MG63 (cell line): ENCODE data around the gene EFCAB8. TPM values are rescaled to one million over a fixed set of nuclear protein-coding genes. Genes with fewer than 3 reads are reported as not detected.
A peak's percentile ranks its signal among the peaks of the same experiment; 100 is the strongest.
"Not testable (repeated sequence)": the region's sequence is repeated elsewhere in the genome, so short reads cannot be mapped to it uniquely, and the experiment has no call there.

ENCODE experiments used
- DNase-seq: peaks from one replicate; pipeline ENCODE4 v3.0.0-alpha.2; 2020
- H3K27me3 ChIP-seq: fragments of 250-450 bp; sonication (Bioruptor Pico); 2 replicates; pipeline ENCODE4 v1.5.1; 2020; ENCODE audit warnings: mild to moderate bottlenecking, moderate library complexity
- H3K36me3 ChIP-seq: fragments of 250-450 bp; sonication (Bioruptor Pico); 2 replicates; pipeline ENCODE4 v1.5.1; 2020; ENCODE audit warnings: mild to moderate bottlenecking, moderate library complexity
- H3K4me3 ChIP-seq: fragments of 250-450 bp; sonication (Bioruptor Pico); 2 replicates; pipeline ENCODE4 v1.5.1; 2020; ENCODE audit warnings: mild to moderate bottlenecking, moderate library complexity
- H3K9me3 ChIP-seq: fragments of 250-450 bp; sonication (Bioruptor Pico); 2 replicates; pipeline ENCODE4 v1.5.1; 2020; ENCODE audit warnings: mild to moderate bottlenecking, moderate library complexity
- total RNA-seq: library from RNA; depleted of rRNA; stranded (reverse); fragments of >200 nt; shearing (Covaris generic); gene quantifications from 2 replicates; pipeline ENCODE4 v1.2.3, GENCODE V29; 2014; ENCODE audit warnings: low replicate concordance

Gene EFCAB8
- total RNA-seq, 1 experiment from 2014 or later, result not detected

DNA sequence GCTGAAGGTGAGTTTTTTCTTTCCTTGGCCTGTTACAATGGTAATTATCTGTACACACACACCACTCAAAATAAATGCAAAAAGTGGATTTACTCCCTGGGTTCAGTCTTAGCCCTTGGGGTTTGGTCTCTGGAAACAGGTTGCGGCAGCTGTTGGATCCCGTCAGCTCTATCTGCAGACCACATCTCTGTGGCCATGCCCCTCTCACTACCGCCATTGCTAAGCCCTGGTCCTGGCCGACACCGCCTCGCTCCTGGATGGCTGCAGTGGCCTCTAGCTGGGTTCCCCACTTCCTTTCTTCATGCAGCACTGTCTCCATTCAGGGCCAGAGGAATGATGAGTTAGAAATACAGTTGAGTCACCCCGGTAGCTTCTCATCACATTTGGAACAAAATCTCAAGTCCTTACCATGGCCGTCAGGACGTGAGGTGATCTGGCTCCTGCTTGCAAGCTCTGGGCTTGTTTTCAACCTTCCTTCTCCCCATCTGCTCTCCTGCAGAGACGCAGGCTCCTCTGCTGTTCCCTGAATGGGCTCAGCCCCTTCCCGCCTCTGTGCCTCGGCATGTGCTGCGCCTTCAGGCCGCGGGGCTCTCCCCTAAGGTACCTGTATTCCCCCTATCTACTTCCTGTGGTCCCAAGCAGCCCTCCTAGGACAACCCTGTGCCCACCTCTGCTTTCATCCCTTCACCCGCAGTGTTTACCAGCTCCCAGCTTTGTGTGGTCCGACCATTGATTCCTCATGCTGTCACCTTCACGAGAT is 38.0 kb downstream of the EFCAB8 start:
- H3K9me3 ChIP-seq, result no peaks in the 10 kb centered on the region
- no peaks in the 10 kb centered on the region for H3K27me3 ChIP-seq
- no peaks in the 10 kb centered on the region for H3K36me3 ChIP-seq
- no peak for DNase-seq
- H3K4me3 ChIP-seq, result no peak overlapping the region

GRCh38 chr20:32898729-32899128 is 40.0 kb downstream of the EFCAB8 start:
- no peak overlapping the region for H3K4me3 ChIP-seq
- no peaks in the 10 kb centered on the region for H3K9me3 ChIP-seq
- no peak for DNase-seq
- no peaks in the 10 kb centered on the region for H3K36me3 ChIP-seq
- H3K27me3 ChIP-seq, result no peaks in the 10 kb centered on the region

DNA sequence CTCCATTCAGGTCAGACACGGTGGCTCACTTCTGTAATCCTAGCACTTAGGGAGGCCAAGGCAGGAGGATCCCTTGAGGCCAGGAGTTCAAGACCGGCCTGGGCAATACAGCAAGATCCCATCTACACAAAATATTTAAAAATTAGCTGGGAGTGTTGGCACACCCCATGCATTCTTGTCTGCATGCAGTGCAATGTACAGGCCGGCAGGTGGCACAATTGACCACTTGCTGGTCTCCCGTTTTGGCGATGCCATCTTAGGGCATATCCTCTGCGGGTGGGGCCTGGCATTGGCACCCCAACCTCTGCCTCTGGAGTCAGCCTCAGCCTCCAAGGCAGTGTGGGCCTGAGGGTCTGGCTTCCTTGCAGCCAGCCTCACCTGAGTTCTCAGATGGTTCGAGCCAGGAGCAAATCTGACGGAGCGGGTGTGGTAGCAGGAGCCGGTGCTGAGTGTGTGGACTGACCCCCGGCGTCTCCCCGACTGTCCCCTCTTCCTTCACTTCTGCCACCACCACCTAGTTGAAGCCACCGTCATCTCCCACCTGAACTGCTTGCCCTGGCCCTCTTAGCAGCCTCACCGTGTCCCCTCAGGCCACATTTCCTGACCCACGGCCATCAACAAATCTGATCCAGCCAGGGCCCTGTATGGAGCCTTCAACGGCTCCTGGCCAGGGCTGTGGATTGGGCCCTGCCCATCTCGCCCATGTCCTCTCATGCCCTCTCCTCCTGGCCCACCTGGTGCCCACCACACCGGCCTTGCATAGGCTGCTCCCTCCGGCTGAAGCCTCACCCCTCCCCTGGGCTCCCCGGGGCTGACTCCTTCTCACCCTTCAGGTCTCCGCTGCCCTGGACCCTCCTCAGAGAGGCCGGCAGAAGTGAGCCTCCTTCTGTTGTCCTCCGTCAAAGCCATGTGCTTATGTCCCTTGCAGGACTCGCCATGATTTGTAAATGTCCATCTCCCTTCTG is 44.0 kb downstream of the EFCAB8 start:
- Histone ChIP-seq H3K36me3 (no peaks in the 10 kb centered on the region), H3K4me3 (no peak overlapping the region), H3K27me3 (no peaks in the 10 kb centered on the region), H3K9me3 (no peaks in the 10 kb centered on the region)
- peak; percentile 46 for DNase-seq

DNA sequence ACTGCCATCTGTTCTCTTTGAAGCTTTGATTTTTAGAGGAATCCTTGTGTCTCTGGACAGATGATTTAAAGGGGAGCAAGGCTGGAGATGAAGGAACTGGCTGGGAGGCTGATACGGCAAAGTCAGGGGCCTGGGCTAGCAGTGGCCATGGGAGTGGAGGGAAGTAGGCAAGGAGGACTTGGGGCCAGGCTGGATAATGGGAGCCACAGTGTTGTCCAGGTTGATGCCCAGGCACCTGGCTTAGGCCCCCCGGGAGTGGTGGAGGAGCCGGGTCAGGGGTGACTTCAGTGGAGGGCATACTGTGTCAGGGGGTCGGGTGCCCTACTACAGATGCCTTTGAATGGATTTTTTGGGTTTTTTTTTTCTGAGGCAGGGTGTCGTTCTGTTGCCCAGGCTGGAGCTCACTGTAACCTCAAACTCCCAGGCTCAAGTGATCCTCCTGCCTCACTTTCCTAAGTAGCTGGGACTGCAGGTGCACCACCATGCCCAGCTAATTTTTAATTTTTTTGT is 45.0 kb downstream of the EFCAB8 start:
- Histone ChIP-seq H3K4me3 (no peak overlapping the region), H3K27me3 (no peaks in the 10 kb centered on the region), H3K9me3 (no peaks in the 10 kb centered on the region), H3K36me3 (no peaks in the 10 kb centered on the region)
- DNase-seq, result no peak

GRCh38 chr20:32904678-32905077 is 46.0 kb downstream of the EFCAB8 start:
- not testable (repeated sequence) for H3K27me3 ChIP-seq, H3K9me3 ChIP-seq, H3K36me3 ChIP-seq, DNase-seq, H3K4me3 ChIP-seq

GRCh38 chr20:32906200-32906599 is 47.5 kb downstream of the EFCAB8 start:
- DNase-seq, result no peak
- H3K4me3 ChIP-seq, result no peak overlapping the region
- H3K36me3 ChIP-seq, result no peaks in the 10 kb centered on the region
- H3K9me3 ChIP-seq, result no peaks in the 10 kb centered on the region
- no peaks in the 10 kb centered on the region for H3K27me3 ChIP-seq

DNA sequence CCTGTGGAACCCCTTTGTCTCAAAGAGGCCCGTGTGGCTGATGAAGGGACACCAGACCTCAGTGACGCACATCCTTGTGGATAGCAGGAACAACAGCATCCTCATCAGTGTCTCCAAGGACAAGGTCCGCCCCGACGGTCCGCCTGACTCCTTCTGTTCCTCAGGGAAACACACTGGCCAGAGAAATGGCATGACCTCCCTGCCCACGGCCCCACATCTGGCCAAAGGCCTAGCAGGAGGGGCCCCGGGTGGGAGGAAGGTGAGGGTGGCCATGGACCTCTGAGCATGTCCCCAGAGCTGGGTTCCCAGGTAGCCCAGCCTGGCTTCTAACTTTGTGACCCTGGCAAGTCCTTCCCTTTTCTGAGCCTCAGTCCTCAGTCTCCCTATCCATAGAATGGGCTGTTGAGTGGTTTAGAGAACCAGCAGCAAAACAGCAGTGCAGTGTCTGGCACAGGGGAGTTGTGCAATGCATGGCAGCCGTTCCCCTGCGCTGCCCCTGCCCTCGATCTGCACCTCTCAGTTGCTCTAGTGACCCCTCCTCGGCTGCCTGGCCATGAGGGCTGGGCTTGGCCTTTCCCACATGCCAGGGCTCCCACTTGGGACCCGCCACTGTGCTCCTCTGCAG is 48.3 kb downstream of the EFCAB8 start:
- DNase-seq, result no peak
- Histone ChIP-seq H3K36me3 (no peaks in the 10 kb centered on the region), H3K27me3 (no peaks in the 10 kb centered on the region)

DNA sequence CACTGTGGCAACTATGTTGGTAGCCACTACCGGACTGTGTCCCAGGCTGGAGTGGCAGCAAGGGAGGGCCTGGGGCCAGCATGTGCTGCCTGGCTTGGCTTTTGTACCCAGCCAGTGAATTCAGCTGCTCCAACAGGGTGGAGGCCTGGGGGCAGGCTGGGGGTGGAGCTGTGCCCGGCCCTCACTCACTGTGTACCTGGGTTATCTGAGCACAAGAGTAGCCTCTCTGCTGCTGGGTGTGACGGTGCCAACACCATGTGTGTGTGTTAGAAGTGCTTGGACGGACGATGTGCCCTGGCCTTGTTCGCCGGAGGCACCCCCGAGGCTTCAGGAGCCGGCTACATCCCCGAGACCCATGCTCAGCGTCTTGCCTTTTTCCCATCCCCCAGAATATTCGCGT is 49.2 kb downstream of the EFCAB8 start:
- H3K9me3 ChIP-seq, result no peaks in the 10 kb centered on the region
- H3K4me3 ChIP-seq, result no peak overlapping the region
- H3K36me3 ChIP-seq, result no peaks in the 10 kb centered on the region
- H3K27me3 ChIP-seq, result no peaks in the 10 kb centered on the region
- no peak for DNase-seq

More for the DNA sequence above, 48.3 kb downstream of the EFCAB8 start:
- H3K4me3 ChIP-seq, result no peak overlapping the region
- no peaks in the 10 kb centered on the region for H3K9me3 ChIP-seq

DNA sequence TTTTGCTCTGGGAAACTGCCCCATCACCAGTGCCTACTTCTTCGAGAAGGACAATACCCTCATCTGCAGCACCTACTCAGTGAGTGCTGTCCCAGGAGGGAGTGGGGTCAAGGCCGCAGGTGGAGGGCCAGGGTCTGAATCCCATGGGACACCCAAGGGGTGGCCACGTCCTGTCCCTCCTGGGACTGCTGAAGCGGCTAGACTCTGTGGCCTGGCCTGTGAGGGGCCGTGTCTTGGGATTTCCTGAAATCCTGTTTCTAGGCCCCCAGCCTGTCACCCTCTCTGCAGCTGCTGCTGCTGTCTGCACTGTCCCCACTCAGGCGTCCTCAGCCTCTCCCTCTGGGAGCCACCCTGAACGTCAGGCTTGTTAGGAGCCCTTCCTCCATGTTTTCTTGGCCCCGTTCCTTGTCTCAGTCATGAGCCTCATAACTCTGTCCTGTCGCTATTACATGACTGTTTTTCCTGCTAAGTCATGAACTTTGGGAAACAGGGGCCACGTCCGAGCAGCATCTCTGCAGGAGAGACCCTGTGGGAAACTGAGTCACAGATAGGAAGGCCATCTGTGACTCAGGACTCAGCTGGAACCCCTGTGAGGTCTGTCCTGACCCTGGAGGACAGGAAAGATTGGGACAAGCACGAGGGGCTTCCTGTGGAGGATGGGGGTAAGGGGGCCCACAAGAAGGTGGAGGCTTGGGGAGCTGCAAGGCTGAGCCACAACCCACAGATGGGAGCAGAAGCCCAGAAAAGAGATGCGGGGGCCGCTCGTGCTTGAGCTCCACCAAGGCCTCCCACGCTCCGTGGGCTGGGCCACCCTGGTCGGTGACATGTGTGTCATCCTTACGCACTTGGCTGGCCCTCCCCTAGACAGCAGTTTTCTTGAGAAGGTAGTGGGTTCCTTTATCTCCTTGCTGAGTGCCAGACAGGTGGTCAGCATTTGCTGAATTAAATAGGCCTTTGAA is 49.9 kb downstream of the EFCAB8 start:
- Histone ChIP-seq H3K9me3 (no peaks in the 10 kb centered on the region), H3K27me3 (no peaks in the 10 kb centered on the region), H3K4me3 (no peak overlapping the region), H3K36me3 (no peaks in the 10 kb centered on the region)
- DNase-seq, result no peak

GRCh38 chr20:32909451-32909850 is 50.7 kb downstream of the EFCAB8 start:
- no peaks in the 10 kb centered on the region for H3K36me3 ChIP-seq
- H3K4me3 ChIP-seq, result no peak overlapping the region
- no peak for DNase-seq
- H3K27me3 ChIP-seq, result no peaks in the 10 kb centered on the region
- H3K9me3 ChIP-seq, result no peaks in the 10 kb centered on the region

GRCh38 chr20:32909896-32910571 is 51.3 kb downstream of the EFCAB8 start:
- DNase-seq, result no peak

GRCh38 chr20:32911355-32911754 is 52.6 kb downstream of the EFCAB8 start:
- H3K4me3 ChIP-seq, result no peak overlapping the region
- peaks cover 4% of the 10 kb centered on the region; the same call in 1 of the 2 replicates for H3K9me3 ChIP-seq
- no peaks in the 10 kb centered on the region for H3K36me3 ChIP-seq
- no peak for DNase-seq
- no peaks in the 10 kb centered on the region for H3K27me3 ChIP-seq

More at GRCh38 chr20:32909896-32910571, 51.3 kb downstream of the EFCAB8 start:
- H3K27me3 ChIP-seq, result no peaks in the 10 kb centered on the region
- H3K9me3 ChIP-seq, result no peaks in the 10 kb centered on the region
- no peak overlapping the region for H3K4me3 ChIP-seq
- no peaks in the 10 kb centered on the region for H3K36me3 ChIP-seq

DNA sequence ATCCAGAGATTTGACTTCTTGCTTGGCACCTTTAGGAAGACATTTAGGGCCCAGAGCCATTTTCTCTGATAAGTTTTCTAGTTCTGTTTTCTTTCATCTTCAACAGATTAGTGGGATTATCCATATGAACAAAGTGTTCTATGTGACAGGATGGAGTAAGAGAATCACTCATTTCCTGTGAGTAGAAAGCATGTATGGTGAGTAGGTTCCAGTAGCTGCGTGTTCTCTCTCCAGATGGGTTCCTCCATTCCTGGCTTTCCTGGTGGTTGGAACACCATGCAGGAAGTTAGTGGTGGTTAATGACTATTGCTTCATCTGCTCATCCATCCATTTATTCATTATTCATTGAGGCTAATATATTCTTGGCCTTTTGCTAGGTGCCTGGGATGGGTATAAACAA is 54.0 kb downstream of the EFCAB8 start:
- Histone ChIP-seq H3K27me3 (no peaks in the 10 kb centered on the region), H3K4me3 (no peak overlapping the region), H3K9me3 (peaks cover 4% of the 10 kb centered on the region; the same call in 1 of the 2 replicates), H3K36me3 (no peaks in the 10 kb centered on the region)
- no peak for DNase-seq

DNA sequence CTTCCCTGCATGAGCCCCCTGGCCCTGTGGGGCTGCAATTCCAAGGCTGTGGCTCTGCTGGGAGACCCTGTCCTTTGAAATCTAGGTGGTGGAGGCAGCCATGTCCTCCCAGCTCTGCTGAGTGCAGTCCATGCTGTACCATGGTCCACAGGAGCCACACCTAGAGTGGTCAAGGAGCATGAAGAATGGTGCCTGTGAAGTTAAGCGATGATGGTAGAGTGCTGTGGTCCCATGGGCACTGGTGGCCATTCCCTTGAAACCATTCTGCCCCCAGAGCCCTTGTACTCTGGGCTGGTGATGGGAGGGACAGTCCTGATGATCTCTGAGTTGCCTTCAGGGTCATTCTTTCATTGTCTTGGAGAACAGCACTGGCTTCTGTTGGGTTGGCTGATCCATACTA is 55.3 kb downstream of the EFCAB8 start:
- H3K27me3 ChIP-seq, result no peaks in the 10 kb centered on the region
- H3K9me3 ChIP-seq, result peaks cover 4% of the 10 kb centered on the region; the same call in 1 of the 2 replicates
- no peak for DNase-seq
- no peak overlapping the region for H3K4me3 ChIP-seq
- H3K36me3 ChIP-seq, result no peaks in the 10 kb centered on the region

DNA sequence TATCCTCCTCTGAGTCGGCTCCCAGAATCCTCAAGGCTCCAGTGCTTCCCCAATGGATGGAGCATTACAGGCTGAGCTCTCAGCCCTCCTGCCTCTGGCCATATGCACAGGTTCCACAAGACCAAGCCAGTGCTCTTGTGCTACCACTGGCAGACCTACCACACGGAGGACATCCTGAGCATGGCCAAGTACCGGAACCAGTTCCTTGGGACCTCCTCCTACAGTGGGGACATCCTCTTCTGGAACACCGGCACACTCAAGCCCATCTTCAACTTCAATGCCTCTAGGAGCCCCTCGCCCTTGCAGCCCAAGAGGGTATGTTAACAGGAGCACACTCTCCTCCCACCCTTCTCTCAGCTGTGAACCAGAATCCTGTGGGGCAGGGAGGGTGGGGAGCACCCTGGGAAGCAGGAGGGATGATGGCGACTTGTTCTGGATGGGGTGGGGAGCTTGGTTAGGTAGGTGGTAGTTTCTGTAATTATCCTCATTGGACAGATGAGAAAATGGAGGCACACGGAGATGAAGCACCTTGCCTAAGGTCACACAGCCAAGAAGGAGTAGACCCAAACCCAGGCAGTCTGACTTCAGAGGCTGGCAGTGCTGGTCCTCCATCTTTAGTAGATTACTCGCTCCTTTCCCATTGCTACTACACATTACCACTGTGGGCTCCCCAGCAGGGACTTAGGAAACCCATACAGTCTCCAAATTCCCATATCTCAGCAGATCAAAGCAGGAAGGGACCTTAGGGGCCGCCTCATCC is 58.6 kb downstream of the EFCAB8 start:
- DNase-seq, result no peak
- H3K36me3 ChIP-seq, result no peaks in the 10 kb centered on the region
- no peaks in the 10 kb centered on the region for H3K27me3 ChIP-seq

More for the DNA sequence above, 58.6 kb downstream of the EFCAB8 start:
- Histone ChIP-seq H3K4me3 (no peak overlapping the region), H3K9me3 (peaks cover 4% of the 10 kb centered on the region; the same call in 1 of the 2 replicates)
